GM18511 (cell line): ENCODE results near the gene UCN2.

Experiments used
- ATAC-seq: cut with Tn5 transposase; IDR thresholded peaks from one replicate; pipeline ENCODE4 v1.9.1; 2021; ENCODE audit warnings: mild to moderate bottlenecking, moderate library complexity; ENCODE audit not compliant: unreplicated experiment

The UCN2 gene

DNA sequence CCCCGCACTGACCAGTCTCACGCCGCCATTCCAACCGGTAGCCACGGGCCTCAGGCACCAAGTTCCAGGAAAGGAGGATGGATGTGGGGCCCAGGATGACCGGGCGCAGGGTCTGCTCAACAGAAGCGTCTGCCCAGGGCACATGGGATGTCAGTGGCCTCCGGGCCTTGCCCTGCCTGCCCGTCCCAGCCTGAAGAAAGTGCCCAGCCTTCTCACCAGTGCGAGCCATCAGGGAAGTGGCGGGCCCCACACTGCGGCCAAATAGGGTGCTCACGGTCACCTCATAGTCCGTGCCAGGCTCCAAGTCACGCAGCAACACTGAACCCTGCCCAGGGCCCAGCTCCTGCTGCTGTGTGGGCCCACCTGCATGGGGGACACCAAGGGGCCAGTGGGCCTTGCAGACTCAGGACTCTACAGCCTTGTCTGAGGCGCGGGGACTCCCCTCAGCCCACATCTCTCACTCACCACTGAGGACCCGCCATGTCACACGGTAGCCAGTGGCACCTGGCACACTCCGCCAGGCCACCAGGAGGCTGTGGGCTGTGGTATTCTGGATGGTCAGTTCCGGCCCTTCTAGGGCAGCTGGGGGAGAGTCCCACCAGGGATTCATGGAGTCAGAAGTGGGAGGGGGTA is 28.4 kb upstream of the UCN2 start:
- no peak for ATAC-seq

DNA sequence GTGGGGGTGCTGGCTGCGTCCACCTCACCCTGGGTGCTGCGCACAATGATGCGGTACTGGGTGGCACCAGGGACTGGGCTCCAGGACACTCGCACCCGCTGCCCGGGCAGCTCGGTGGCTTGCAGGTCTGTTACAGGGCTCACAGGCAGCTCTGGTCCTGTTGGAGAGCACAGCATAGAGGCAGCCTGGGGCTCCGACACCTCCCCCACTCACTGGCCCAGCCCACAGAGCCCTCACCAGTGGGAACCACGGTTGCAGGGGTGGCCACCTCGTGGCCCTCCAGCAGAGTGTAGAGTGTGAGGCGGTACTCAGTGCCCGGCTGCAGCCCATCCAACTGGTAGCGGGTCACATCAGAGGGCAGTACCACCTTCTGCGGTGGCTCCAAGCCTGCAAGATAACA is 27.9 kb upstream of the UCN2 start:
- ATAC-seq = no peak

DNA sequence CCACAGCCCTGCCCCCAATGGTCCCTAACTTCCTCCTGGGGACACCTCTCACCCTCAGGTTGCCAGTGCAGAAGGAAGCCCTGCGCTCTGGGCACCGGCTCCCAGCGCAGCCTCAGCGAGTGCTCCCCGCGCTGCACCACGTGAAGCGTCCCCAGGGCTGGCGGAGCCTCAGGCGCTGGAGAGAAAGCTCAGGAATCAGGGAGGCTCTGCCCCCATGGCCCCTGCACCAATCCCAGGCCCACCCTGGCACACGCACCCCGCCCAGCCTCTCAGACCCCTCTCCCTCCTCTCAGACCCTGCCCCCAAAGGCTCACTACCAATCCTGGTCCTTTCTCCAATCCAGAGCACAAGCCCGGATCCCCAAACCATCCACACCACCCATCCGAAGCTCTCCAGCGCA is 24.6 kb upstream of the UCN2 start:
- ATAC-seq = no peak

DNA sequence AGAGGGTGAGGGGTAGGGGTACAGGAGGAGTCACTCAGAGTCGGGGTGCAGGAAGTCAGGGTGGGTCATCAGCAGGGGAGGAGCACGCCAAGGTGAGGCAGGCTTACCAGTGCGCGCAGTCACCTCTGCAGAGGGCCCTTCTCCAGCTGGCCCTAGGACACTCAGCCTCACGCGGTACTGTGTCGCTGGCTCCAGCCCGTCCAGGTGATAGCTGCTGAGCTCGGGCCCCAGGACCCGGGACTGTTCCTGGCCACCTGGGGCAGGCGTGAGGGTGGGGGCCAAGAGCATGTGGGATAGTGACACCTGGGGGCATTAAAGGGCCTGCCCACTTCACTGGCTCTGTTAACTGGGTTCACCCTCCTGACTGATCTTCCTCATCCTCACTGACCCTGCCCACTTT is 24.1 kb upstream of the UCN2 start:
- no peak for ATAC-seq

DNA sequence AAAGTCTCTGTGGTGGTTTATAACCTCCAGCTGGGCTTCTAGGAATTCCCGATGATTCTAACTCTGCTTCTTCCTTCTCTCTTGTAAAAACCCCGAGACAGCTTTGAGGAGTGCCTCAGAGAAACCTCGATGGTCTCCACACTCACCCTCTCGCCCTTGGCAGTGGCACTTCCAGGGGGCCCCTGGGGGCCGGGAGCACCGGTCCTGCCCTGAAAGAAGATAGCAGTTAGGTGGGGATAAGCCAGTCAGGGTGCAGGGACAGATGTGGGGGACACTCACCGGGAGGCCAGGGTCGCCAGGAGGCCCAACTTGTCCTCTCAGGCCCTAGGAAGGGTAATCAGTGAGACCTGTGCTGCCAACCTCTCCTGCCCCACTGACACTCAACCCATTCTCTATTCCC is 21.8 kb upstream of the UCN2 start:
- ATAC-seq = no peak

DNA sequence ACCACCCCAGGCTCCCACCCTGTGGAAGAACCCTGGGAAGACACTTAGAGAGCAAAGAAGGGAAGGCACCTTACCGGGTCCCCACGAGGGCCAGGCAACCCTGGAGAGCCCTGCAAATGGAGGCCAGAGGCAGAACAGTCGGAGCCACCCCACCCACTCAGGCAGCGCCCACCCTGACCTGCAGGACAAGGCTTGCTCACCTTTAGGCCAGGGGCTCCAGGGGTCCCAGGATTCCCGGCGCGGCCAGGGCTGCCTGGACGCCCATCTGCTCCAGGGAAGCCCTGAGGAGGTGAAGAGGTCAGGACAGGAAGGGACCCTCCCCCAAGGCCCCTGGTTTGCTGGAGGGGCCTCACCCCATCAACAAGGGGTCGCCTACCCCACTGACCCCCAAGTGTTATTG is 21.3 kb upstream of the UCN2 start:
- no peak for ATAC-seq

DNA sequence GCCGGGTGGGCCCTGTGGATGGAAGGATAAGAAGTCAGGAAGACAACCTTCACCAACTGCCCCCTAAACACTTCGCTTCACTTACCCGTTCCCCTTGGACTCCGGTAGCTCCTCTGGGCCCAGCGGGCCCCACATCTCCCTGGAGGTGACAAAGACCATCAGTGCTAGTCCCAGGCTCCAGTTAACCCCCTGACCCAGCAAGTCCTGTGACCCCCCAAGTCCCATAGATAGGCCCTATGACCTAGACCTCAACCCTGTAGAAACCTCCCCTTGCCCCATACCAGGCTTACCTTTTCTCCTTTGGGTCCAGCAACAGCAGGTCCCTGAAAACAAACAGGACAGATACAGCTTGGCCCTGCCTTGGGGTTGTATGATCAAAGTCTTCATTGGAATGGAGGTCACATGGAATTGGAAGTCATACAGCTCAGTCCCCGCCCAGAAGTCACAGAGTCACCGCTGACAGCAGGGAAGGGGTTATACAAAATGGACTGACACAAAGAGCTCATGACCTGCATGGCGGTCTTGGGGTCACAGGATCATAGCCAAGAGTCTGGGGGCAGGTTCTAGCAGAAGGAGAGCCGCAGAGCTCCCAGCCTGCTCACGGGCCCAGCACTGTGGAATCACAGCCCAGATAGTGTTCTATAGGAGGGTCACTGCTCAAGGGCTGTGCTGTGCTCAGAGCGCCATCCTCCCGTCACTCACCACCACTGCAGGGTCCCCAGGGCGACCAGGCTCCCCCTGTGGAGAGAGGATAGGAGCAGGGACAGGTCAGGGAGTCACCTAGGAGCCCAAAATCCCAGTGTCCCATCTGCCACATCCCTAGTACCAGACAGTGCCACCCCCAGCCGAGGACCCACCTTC is 18.3 kb upstream of the UCN2 start:
- ATAC-seq = no peak

DNA sequence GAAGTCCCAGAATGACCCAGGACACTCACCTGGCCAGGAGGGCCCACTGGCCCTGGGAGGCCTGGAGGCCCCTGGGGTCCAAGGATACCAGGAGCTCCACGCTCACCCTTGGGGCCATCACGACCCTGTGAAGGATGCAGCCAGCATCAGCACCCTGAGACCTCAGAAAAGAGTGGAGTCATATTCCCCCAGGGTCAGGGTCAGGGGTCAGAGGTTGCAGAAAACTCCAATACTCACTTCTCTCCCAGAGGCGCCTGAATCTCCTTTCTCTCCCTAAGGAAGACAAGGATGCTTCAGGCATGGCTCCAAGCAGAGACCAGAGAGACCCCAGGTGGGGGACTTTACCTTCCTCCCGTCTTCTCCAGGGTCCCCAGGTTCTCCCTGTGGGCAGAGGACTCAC is 13.1 kb upstream of the UCN2 start:
- no peak for ATAC-seq

DNA sequence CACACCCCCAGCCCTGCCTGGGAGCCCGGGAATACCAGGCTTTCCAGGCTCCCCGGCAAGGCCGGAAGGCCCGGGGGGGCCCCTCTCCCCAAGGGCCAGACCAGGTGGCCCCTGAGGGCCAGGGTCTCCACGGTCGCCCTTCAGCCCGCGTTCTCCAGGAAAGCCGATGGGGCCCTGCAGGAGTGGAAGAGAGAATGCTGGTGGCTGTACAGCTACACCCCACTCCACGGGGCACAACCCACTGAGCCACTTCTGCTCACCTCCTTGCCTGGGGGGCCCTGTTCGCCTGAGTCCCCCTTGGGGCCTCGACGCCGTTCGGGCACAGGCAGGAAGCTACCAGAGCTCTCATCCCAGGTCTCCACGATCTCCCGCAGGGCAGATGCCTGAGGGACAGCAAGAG is 11.8 kb upstream of the UCN2 start:
- no peak for ATAC-seq

DNA sequence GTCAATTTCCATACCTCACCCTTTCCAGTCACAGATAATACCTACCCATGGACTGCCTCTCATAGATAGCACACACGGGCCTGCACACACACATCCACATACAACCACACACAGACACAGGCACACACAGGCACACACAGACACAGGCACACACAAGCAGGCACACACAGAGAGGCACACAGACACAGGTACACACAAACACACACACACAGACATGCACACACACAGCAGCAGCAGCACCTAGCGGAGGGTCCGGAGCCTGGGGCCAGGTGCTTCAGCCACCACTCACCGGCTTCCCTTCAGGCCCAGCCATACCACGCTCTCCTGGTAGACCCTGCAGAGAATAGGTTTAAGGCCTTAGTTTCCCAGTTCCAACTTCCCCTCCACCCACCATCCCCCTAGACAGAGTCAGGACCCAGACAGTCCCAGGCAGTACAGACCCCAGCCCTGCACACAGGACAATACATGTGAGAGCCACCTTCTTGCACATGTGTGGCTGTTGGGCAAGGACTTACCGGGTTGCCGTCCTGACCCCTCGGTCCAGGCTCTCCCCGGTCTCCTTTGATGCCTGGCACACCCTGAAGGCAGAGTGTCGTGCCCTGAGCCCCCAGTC is 10.5 kb upstream of the UCN2 start:
- ATAC-seq = no peak

DNA sequence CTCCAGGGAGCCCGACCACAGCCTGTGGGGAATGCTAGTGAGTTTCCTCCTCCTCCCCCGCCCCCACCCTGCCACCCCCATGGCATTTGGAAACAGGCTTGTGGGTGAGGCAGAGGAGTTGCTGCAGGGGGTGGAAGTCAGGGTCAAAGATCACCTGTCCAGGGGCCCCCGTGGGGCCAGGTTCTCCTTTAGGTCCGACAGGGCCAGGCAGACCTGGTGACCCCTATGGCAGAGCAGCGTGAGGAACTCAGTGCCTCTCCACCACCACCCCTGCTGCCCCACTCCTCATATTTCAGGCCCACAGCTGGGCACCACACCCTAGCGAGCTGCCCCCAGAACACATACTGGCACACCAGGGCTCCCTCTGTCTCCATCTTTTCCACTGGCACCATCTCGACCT is 8.9 kb upstream of the UCN2 start:
- ATAC-seq = no peak

DNA sequence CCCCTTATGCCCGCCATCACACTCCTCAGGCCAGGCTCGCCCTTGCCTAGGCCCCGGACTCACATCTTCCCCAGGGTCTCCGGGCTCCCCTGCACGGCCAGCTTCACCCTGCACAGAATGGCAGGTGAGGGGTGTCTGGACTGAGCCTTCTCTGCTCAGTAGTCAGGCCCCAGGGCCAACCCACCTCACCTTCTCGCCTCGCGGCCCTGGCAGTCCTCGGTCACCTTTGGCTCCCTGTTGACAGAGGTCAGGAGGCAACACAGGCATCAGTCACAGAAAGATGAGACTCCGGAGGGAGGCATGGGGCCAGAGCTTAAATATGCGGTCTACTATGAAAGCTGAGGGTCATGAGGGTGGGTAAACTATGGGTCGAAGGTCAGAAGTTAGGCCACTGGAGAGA is 8.4 kb upstream of the UCN2 start:
- ATAC-seq = no peak

DNA sequence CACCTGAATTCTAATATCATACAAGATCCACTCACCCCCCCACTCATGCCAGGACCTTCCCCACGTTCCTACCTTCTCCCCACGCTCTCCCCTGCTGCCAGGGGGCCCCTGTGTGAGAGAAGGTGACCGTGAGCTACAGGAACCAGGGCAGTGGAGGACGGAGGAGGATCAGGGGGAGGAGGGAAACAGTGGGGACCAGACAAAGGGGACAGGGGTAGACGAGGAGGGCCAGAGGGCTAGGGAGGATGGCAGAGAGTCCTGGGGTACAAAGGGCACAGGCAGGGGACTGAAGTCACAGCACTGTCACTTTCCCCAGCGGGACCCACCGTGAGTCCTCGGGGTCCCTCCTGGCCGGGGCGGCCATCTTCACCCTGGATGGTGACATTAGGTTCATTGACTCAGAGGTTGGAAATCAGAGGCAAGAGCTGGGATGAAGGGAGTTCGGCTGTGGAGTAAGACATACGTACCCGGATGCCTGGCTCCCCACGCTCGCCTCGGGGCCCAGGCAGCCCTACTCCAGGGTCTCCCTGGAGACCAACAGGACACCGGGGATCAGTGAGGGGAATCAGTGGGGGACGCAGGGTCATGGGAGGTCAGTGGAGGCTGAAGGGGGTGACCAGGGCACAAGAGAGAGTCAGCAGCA is 6.3 kb upstream of the UCN2 start:
- ATAC-seq = no peak

DNA sequence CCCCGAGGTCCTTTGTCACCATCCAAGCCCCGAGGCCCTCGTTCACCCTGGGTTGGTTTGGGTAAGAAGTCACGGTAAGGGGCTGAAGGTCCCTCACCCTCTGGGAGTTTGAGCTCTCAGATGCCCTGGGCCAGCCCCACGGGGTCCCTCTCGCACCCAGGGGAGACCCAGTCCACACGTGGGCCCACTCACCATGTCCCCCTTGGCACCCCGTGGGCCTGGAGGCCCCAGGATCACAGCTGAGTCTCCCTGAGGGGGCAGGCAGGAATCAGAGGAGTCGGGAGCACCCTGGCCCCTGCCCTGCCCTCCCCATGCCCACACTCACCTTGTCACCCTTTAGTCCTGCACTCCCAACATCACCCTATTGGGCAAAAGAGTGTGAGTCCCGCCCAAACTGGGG is 5.8 kb upstream of the UCN2 start:
- no peak for ATAC-seq

DNA sequence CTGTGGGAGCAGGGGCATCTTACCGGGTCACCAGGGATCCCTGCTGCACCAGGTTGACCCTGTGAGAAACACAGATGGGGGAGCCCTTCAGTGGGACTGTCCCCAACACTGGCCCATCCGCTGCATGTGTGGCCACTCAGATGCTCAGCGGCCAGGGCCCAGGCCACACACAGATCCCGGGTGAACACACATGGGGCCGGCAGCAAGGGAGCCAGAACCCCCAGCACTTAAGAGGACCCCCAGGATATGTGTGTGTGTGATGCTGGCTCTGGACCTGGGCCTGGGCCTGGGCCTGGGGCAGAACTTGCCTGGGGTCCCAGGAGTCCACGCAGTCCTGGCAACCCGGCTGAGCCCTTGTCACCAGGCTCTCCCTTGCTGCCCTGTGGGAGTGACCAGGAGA is 4.9 kb upstream of the UCN2 start:
- ATAC-seq = no peak

DNA sequence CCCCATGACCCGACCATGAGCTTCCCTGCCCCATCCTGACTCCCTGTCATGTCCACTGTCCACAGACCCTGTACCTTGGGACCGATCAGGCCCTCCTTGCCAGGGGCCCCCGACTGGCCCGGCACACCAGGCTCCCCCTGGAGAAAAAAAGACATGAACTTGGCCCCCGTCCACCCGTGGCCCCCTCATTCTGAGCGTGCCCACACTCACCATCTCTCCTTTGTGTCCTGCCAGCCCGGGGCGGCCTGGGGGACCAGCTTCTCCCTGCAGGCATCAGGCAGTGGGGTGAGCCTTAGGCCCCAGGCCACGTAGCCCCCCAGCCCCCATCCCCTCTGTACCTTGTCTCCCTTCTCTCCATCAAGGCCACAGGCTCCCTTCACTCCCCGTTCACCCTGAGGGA is 3.9 kb upstream of the UCN2 start:
- no peak for ATAC-seq

DNA sequence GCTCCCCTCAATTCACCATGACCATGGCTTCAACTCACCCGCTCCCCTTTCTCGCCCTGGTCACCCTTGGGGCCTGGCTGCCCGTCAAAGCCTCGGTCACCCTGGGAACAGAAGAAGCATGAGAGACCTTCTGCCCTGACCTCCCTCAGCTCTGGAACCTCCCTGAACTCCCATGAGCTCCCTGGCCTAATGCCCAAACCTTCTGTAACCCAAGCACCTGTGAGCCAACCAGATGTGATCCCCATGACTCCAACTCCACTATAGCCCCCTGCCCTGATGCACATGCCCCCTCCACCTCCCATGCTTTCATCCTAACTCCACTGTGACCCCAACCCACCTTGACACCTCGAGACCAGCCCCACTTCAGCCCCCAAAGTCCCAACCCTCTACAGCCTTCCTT is 3.5 kb upstream of the UCN2 start:
- ATAC-seq = no peak

DNA sequence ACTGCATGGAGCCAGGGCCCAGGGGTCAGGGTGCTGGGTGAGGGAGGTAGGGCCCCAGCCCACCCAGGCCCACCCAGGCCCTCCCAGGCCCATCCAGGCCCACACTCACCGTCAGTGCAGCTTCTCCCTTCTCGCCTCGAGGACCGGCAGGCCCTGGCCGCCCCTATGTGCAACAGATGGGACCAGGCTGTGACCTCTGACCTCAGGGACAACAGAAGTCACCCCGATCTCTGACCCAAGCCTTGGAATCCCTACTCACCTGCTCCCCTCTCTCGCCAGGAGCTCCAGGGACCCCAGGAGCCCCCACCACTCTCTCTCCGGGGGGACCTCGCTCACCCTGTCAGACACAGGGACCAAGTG is 2.8 kb upstream of the UCN2 start:
- no peak for ATAC-seq

DNA sequence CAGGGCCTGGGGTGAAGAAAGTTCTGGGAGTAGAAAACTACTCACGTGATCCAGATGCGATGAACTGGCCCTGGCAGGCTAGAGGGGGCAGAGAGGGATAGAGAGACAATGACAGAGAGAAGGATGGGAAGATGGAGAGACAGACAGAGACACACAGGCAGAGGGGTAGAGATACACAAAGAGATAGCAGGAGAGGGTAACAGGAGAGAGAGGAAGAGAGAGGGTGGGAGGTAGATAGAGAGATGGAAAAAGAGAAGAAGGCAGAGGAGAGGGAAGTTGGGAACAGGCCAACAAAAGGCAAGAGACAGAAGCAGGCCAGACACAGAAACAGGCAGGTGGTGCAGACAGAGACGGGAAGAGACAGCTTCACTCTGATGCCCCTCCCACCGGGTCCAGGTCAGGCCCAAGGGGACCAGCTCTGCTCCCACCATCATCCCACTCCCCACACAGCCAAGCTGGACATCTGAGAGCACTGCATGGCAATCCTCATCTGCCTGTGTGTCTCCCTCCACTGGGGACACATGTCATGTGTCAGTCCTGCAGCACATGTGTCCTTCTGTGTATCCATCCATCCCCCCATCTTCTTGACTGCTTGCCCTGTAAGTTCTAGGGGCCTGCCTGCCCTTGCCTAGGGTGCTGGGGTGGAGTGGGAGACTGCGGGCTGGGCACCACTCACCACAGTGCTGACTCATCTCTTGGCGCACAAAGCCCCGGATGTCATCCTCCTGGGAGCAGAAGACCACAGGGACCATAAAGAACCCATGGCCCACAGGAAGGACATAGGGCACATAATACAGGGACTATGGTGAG is 2.2 kb upstream of the UCN2 start:
- ATAC-seq = no peak

DNA sequence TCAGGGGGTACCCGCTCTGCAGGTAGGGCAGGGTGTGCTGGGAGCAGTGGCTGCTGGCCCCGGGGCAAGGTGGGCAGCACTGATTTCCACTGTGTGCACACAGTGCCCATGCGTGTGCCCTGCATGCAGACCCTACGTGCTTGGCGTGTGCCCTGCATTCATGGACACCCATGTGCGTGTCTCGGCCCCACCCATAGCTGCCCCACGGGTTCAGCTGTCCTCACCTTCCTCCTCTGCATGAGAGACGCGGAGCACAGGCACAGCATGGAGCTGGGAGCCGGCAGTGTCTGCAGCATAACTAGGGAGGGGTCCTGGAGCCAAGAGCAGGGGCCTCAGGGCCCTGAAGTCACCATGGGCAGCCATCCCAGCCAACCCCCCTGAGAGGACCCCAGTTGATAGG is 1.6 kb upstream of the UCN2 start:
- ATAC-seq = no peak

DNA sequence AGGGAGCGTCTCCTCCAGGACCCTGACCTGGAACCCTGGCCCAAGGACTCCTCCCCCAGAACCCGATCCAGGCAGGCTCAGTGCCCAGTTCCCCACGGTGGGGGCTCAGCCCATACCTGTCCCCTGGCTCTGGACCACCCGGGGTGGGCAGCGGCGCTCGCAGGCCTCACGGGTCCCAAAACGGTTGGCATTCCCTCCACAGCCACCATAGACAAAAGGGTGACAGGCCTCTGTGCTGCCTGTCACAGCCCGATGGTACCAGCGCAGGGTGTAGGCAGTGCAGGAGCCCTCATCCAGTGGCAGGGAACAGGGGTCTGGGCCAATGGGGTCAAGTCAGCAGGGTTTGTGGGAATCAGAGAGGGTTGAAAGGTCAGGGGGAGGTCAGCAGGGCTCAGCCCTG is 1.1 kb upstream of the UCN2 start:
- no peak for ATAC-seq
